GM12873 (cell line): ENCODE measurements around the gene PARS2.

ENCODE experiments used
- TF ChIP-seq, protein P1 (sequence below): IDR thresholded peaks from 2 replicates; pipeline ENCODE4 v1.5.1; 2012; ENCODE audit warnings: low read depth, mild to moderate bottlenecking, moderate library complexity, low read length, control low read depth; ENCODE audit not compliant: insufficient read depth; ENCODE audit errors: missing control alignments

Gene PARS2

DNA sequence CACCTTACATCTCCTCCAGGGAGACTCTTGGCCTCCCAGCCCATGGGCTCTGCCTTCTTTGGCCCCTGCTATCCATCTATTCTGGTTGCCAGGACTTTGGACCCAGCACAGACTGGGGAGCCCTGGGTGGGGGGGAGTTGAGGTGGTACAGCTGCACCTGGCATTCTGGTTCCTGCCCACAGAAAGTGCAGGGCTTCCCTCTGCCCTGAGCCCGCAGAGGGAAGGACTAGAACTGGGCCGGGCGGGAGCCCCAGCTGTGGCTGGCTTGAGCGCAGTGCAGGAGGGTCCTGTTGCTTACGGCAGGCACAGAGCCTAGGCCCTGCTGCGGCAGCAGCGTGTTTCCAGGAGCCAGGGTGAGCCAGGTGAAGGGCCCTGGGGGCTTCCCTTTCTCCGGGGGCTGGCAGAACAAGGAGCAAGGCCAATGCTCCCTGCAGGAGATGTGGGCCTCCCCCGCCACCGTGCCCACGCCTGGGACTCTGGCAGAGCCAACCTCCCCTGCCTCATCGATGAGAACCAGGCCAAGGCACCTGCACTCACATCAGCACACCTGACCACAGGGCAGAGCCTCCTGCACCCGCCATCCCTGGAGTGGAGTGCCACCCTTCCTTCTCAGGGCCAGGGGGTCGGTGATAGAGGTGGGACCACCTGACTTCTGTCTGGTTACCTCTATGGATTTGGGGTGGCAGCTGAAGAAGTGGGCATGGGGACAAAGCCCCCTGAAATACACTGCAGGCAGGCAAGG is 16.1 kb downstream of the PARS2 start:
- TF ChIP-seq, protein P1, sequence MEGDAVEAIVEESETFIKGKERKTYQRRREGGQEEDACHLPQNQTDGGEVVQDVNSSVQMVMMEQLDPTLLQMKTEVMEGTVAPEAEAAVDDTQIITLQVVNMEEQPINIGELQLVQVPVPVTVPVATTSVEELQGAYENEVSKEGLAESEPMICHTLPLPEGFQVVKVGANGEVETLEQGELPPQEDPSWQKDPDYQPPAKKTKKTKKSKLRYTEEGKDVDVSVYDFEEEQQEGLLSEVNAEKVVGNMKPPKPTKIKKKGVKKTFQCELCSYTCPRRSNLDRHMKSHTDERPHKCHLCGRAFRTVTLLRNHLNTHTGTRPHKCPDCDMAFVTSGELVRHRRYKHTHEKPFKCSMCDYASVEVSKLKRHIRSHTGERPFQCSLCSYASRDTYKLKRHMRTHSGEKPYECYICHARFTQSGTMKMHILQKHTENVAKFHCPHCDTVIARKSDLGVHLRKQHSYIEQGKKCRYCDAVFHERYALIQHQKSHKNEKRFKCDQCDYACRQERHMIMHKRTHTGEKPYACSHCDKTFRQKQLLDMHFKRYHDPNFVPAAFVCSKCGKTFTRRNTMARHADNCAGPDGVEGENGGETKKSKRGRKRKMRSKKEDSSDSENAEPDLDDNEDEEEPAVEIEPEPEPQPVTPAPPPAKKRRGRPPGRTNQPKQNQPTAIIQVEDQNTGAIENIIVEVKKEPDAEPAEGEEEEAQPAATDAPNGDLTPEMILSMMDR: no peak

DNA sequence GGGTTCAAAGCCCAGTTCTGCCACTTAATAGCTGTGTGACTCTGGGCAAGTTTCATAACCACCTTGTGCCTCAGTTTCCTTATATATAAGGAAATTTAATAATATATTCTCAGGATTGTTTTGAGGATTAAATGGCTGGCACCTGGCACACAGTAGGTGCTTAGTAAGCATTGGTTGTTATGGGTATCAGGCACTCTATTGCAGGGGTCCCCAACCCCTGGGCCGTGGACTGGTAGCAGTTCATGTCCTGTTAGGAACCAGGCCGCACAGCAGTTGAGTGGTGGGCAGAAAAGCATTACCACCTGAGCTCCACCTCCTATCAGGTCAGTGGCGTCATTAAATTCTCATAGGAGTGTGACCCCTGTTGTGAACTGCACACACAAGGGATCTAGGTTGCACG is 18.5 kb downstream of the PARS2 start:
- TF ChIP-seq, protein P1: no peak

DNA sequence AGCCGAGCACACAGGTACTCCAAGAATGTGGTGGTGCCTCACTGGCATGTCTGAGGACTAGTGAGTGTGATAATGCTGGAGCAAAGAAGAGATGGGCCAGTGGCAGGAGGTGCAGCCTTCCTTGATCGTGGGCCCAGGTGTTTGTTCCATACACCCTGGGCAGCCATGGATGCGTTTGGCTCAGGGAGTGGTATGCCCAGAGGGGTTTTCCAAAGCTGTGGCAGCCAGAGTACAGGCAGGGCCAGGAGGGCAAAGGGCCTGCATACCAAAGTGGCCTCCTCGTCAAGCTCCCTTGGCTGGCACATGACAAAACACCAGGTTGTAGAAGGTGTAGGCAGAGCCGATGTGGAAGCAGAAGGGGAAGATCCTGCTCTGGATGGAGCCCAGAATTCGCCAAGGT is 19.0 kb downstream of the PARS2 start:
- TF ChIP-seq, protein P1: no peak

DNA sequence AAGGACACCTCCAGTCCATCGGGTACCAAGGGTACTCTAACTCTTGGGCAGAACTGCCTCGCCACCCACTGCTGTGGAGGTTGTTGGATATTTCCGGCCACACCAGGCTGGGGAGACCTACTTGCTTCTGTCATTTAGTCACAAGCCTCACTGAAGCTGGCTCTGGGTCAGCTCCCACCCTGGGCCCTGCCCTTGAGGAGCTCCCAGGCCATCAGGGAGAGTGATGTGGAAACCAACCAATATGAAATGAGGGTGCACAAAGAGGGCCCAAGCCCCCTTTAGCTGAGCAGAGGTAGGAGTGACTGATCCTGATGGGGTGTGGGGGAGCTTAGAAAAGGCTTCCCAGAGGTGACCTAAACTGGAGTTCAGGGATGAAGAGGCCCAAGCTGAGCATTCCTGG is 19.6 kb downstream of the PARS2 start:
- TF ChIP-seq, protein P1: no peak

DNA sequence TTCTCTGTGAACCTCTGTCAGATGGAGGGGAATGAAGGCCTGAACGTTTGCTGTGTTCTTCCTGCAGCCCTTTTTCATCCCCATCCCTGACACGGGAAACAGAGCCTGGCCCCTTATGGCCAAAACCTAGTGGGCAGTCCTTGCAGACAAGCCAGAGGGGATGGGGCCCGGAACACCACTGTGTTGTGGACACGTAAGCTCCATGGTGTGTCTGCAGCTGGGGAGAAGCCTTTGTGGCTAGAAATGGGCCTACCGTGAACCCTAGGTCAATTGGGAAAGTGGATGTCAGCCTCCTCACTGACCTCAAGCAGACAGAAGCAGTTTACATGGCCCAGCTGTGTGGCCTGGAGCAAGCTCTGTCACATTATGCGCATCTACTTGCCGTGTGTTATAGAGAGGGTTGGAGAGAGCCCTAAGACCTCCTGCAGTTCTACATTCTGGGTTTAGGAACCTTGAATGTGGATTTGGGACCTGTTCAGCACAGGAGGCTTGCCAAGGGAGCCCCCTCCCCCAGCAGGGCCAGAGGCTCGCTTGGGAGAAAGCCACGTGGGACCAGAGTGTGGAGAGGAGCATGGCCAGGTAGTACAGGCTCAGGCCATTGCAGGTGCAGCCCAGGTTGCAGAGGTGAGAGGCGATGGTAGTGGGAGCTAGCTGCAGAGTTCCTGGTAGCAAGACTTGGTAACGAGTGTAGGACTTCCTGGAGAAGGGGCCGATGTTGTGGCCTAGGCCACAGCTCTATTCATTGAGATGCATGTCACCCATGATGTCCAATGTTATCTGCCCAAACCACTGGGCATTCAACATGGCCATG is 20.7 kb downstream of the PARS2 start:
- TF ChIP-seq, protein P1: no peak

DNA sequence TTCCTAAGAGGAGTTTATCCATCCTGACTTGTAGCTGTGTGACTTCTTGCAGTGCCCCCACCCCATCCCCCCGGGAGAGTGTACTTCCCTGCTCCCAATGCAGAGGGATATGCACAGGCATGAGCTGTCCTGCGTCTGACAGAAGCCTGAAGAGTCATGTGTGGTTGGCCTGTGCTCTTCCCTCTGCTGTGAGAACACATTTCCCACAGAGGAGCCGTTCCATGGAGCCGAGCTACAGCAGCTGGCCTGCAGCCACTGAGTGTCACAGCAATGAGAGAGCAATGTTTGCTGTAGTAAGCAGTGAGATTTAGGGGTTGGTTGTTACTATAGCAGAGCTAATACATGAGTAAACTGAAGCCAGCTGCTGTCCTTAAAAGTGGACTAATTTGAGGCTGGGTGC is 22.0 kb downstream of the PARS2 start:
- TF ChIP-seq, protein P1: no peak

DNA sequence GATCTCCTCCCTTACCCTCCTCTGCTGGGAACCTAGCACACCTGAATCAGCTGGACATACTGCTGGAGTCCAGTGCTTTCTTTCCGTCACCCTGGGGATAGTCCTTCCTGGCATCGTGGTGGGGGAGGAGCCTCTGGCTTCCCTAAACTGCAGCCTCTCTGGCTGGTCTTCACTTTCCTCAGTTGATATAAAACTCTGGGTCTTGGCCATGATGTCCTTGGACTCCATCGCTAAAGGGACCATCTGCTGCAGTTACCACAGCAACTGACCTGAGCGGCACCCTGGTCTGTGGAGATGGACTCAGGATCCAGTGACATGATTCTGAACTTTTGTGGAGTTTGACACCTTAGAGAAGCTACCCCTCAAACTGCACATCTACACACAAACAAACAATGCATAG is 22.8 kb downstream of the PARS2 start:
- TF ChIP-seq, protein P1: no peak
